HepG2 (cell line): Measurements from ENCODE around the gene MMP17. TPM values are rescaled to one million over a fixed set of nuclear protein-coding genes. Genes with fewer than 3 reads are reported as not detected.

Experiments used
- DPF2 ChIP-seq: sonication (generic); formaldehyde crosslinking; IDR thresholded peaks from 2 replicates; pipeline ENCODE4 v1.4.0; 2020; ENCODE audit warnings: mild to moderate bottlenecking, low read depth, missing genetic modification reagents, borderline replicate concordance
- ELF4 ChIP-seq: sonication (generic); formaldehyde crosslinking; IDR thresholded peaks from 2 replicates; pipeline ENCODE4 v1.5.0; 2020; ENCODE audit warnings: missing genetic modification reagents, mild to moderate bottlenecking, moderate library complexity, borderline replicate concordance
- ELK4 ChIP-seq: sonication (generic); formaldehyde crosslinking; IDR thresholded peaks from 2 replicates; pipeline ENCODE4 v1.9.0; 2021; ENCODE audit warnings: missing genetic modification reagents, borderline replicate concordance
- GABPB1 ChIP-seq: IDR thresholded peaks from 2 replicates; pipeline ENCODE4 v1.6.1; 2016; ENCODE audit warnings: mild to moderate bottlenecking, missing genetic modification reagents, moderate library complexity, missing compliant biosample characterization
- HNRNPK ChIP-seq: fragments of 200-400 bp; formaldehyde crosslinking; IDR thresholded peaks from 2 replicates; pipeline ENCODE4 v1.6.1; 2018; ENCODE audit warnings: low read length, low read depth, moderate library complexity, mild to moderate bottlenecking; ENCODE audit not compliant: poor library complexity, severe bottlenecking
- ISL2 ChIP-seq: sonication (generic); formaldehyde crosslinking; IDR thresholded peaks from 2 replicates; pipeline ENCODE4 v1.5.0; 2020; ENCODE audit warnings: missing genetic modification reagents
- KDM5A ChIP-seq: fragments of 200-600 bp; sonication (generic); IDR thresholded peaks from 2 replicates; pipeline ENCODE4 v1.7.0; 2018; ENCODE audit warnings: antibody characterized with exemption, mild to moderate bottlenecking, low read length, borderline replicate concordance
- MAZ ChIP-seq, 2 experiments: sonication (generic) in 1 of 2; formaldehyde crosslinking in 1 of 2; IDR thresholded peaks; 2 replicates each; pipeline versions ENCODE4 v1.5.0 to v1.6.1; 2012 to 2020; ENCODE audit warnings: low read depth in 2 of 2, mild to moderate bottlenecking in 2 of 2, borderline replicate concordance in 1 of 2, improper control_type of control experiment in 1 of 2, low read length in 1 of 2, missing genetic modification reagents in 1 of 2, moderate library complexity in 1 of 2
- MYC ChIP-seq: sonication (generic); formaldehyde crosslinking; IDR thresholded peaks from 2 replicates; pipeline ENCODE4 v1.9.0; 2021; ENCODE audit warnings: missing genetic modification reagents, borderline replicate concordance
- NFIB ChIP-seq: sonication (generic); formaldehyde crosslinking; IDR thresholded peaks from 2 replicates; pipeline ENCODE4 v1.9.0; 2021; ENCODE audit warnings: missing genetic modification reagents, mild to moderate bottlenecking, borderline replicate concordance
- RFXAP ChIP-seq: sonication (generic); formaldehyde crosslinking; IDR thresholded peaks from 2 replicates; pipeline ENCODE4 v1.4.0; 2020; ENCODE audit warnings: missing genetic modification reagents, borderline replicate concordance
- RNF2 ChIP-seq: fragments of 450-650 bp; conservative IDR thresholded peaks from 2 replicates; pipeline ENCODE4 v1.6.1; 2016; ENCODE audit warnings: low read depth
- SP1 ChIP-seq, 2 experiments: fragments of 450-650 bp in 1 of 2; sonication (generic) in 1 of 2; formaldehyde crosslinking in 1 of 2; IDR thresholded peaks; 2 replicates each; pipeline versions ENCODE4 v1.4.0 to v1.6.1; 2016 to 2020; ENCODE audit warnings: missing genetic modification reagents in 1 of 2
- TAF15 ChIP-seq: fragments of 200-400 bp; formaldehyde crosslinking; IDR thresholded peaks from one replicate; pipeline ENCODE4 v1.6.1; 2018; ENCODE audit warnings: mild to moderate bottlenecking, low read depth, low read length; ENCODE audit not compliant: poor library complexity, severe bottlenecking
- TFAP4 ChIP-seq: sonication (generic); IDR thresholded peaks from 2 replicates; pipeline ENCODE4 v1.6.1; 2016; ENCODE audit warnings: low read depth, borderline replicate concordance
- THAP8 ChIP-seq: sonication (generic); formaldehyde crosslinking; IDR thresholded peaks from 2 replicates; pipeline ENCODE4 v1.5.1; 2020; ENCODE audit warnings: missing genetic modification reagents, mild to moderate bottlenecking, borderline replicate concordance
- ZBTB42 ChIP-seq: sonication (generic); formaldehyde crosslinking; IDR thresholded peaks from 2 replicates; pipeline ENCODE4 v1.5.0; 2020; ENCODE audit warnings: mild to moderate bottlenecking, missing genetic modification reagents
- ZMYM3 ChIP-seq: sonication (generic); formaldehyde crosslinking; IDR thresholded peaks from 2 replicates; pipeline ENCODE4 v1.5.1; 2020; ENCODE audit warnings: mild to moderate bottlenecking, missing genetic modification reagents
- ZNF335 ChIP-seq: sonication (generic); formaldehyde crosslinking; IDR thresholded peaks from 2 replicates; pipeline ENCODE4 v1.4.0; 2020; ENCODE audit warnings: missing genetic modification reagents
- ZNF607 ChIP-seq: sonication (generic); formaldehyde crosslinking; IDR thresholded peaks from 2 replicates; pipeline ENCODE4 v1.5.1; 2020; ENCODE audit warnings: missing genetic modification reagents, mild to moderate bottlenecking, borderline replicate concordance
- ZNF660 ChIP-seq: sonication (generic); formaldehyde crosslinking; IDR thresholded peaks from 2 replicates; pipeline ENCODE4 v1.5.1; 2020; ENCODE audit warnings: mild to moderate bottlenecking, low read depth, missing genetic modification reagents, borderline replicate concordance
- ZNF670 ChIP-seq: sonication (generic); formaldehyde crosslinking; IDR thresholded peaks from 2 replicates; pipeline ENCODE4 v1.8.0; 2022; ENCODE audit warnings: mild to moderate bottlenecking, missing genetic modification reagents, borderline replicate concordance
- ZNF678 ChIP-seq: sonication (generic); formaldehyde crosslinking; IDR thresholded peaks from 2 replicates; pipeline ENCODE4 v1.4.0; 2020; ENCODE audit warnings: mild to moderate bottlenecking, missing genetic modification reagents
- ZNF841 ChIP-seq: sonication (generic); formaldehyde crosslinking; IDR thresholded peaks from 2 replicates; pipeline ENCODE4 v1.8.1; 2023; ENCODE audit warnings: missing genetic modification reagents, borderline replicate concordance
- ZNF883 ChIP-seq: sonication (generic); formaldehyde crosslinking; IDR thresholded peaks from 2 replicates; pipeline ENCODE4 v1.5.1; 2020; ENCODE audit warnings: mild to moderate bottlenecking, missing genetic modification reagents; ENCODE audit errors: not compliant biosample characterization
- ZUFSP ChIP-seq: sonication (generic); formaldehyde crosslinking; IDR thresholded peaks from 2 replicates; pipeline ENCODE4 v1.9.0; 2021; ENCODE audit warnings: missing genetic modification reagents, mild to moderate bottlenecking, borderline replicate concordance
- polyA plus RNA-seq, 8 experiments: library from polyadenylated mRNA; depleted of rRNA in 3 of 8; stranded (reverse) in 7 of 8; unstranded in 1 of 8; fragments of >200 nt; fragmentation: Illumina TruSeq in 4 of 8; extraction: Trizol in 4 of 8; gene quantifications; 2 replicates each; pipeline versions ENCODE4 v1.2.1 to v1.2.3, GENCODE V29; 2011 to 2016; ENCODE audit warnings: low read depth in 4 of 8, missing spikeins in 1 of 8, mixed read lengths in 1 of 8; ENCODE audit not compliant: insufficient read depth in 1 of 8
- total RNA-seq, 5 experiments: library from RNA; depleted of rRNA; stranded (reverse); fragments of >200 nt; fragmentation: Illumina TruSeq; extraction: Trizol; gene quantifications; 2 replicates each; pipeline ENCODE4 v1.2.3, GENCODE V29; 2016; ENCODE audit warnings: low read depth in 1 of 5

MMP17 gene
- total and polyA plus RNA-seq, 2 of the 13 experiments (the other 11 are each of a cell fraction or from before 2014, with no cell fraction given), result 0.55 to 0.80 TPM

GRCh38 chr12:131862084-131862441 is 33.9 kb downstream of the MMP17 start (continued):
- no peak for TF ChIP-seq ZNF670 (CRISPR knock-in tag)
- TF ChIP-seq ISL2 (CRISPR knock-in tag), result peak; percentile 61
- no peak for TF ChIP-seq ZNF678 (CRISPR knock-in tag)
- no peak for TF ChIP-seq KDM5A
- TF ChIP-seq SP1 (IDR thresholded peaks at IDR 0.05), result no peak
- TF ChIP-seq SP1 (CRISPR knock-in tag; IDR thresholded peaks at IDR 0.05), result no peak
- no peak for TF ChIP-seq TAF15
- TF ChIP-seq ZNF883 (CRISPR knock-in tag), result no peak
- no peak for TF ChIP-seq ZNF335 (CRISPR knock-in tag)
- no peak for TF ChIP-seq RFXAP (CRISPR knock-in tag)
- TF ChIP-seq TFAP4, result peak; percentile 30; the same call in 1 of the 2 replicates
- no peak for TF ChIP-seq ELK4
- no peak for TF ChIP-seq ZUFSP (CRISPR knock-in tag)
- no peak for TF ChIP-seq ZNF660 (CRISPR knock-in tag)
- no peak for TF ChIP-seq THAP8
- no peak for TF ChIP-seq ELF4 (CRISPR knock-in tag)
- TF ChIP-seq ZNF841, result no peak
- no peak for TF ChIP-seq HNRNPK
- TF ChIP-seq ZNF607 (CRISPR knock-in tag), result no peak
- no peak for TF ChIP-seq NFIB
- peak; percentile 56 for TF ChIP-seq GABPB1 (CRISPR knock-in tag)
- TF ChIP-seq ZBTB42, result no peak
- no peak for TF ChIP-seq RNF2
- peak; percentile 64; the same call in 1 of the 2 replicates for TF ChIP-seq MYC
- peak; percentile 71; the same call in 1 of the 2 replicates for TF ChIP-seq DPF2 (CRISPR knock-in tag)
- peak; percentile 100 for TF ChIP-seq ZMYM3
- no peak for TF ChIP-seq MAZ (IDR thresholded peaks at IDR 0.05; ENCODE audit: borderline replicate concordance, low read depth, low read length)
- no peak for TF ChIP-seq MAZ (CRISPR knock-in tag; IDR thresholded peaks at IDR 0.05; ENCODE audit: low read depth)
